NCI-H748 treated with DMSO at 0.1 percent for 48 hours (cell line): ENCODE results near the gene MBD1.
"Not testable (repeated sequence)": the region's sequence is repeated elsewhere in the genome, so short reads cannot be mapped to it uniquely, and the experiment has no call there.

Experiments used
- DNase-seq: peaks from one replicate; lab custom pipeline; 2025; lab: John Stamatoyannopoulos, UW

Gene MBD1

GRCh38 chr18:50281295-50281971, at the start of gene MBD1:
Gene MBD1, minus strand, starts transcription at chr18:50281523. Its CDS starts 1,531 bp downstream, at chr18:50279992.
- peak; percentile 92 for DNase-seq

- DNase-seq = no peak
Observed at GRCh38 chr18:50330176-50330575, 48.9 kb upstream of the MBD1 start.

- DNase-seq = no peak
Observed at GRCh38 chr18:50327983-50328382, 46.7 kb upstream of the MBD1 start.

- DNase-seq = no peak
Observed at GRCh38 chr18:50320719-50321118, 39.4 kb upstream of the MBD1 start.

GRCh38 chr18:50315100-50315871, 34.0 kb upstream of the MBD1 start:
- no peak for DNase-seq

- no peak for DNase-seq
Observed at GRCh38 chr18:50313873-50314460, 32.6 kb upstream of the MBD1 start.

GRCh38 chr18:50313031-50313607, 31.8 kb upstream of the MBD1 start:
- DNase-seq = no peak

GRCh38 chr18:50312296-50313030, 31.1 kb upstream of the MBD1 start:
- no peak for DNase-seq

- no peak for DNase-seq
Observed at GRCh38 chr18:50311650-50312049, 30.3 kb upstream of the MBD1 start.

- no peak for DNase-seq
Observed at GRCh38 chr18:50310080-50310479, 28.8 kb upstream of the MBD1 start.

- DNase-seq = not testable (repeated sequence)
Observed at GRCh38 chr18:50308851-50309250, 27.5 kb upstream of the MBD1 start.

GRCh38 chr18:50307738-50308470, 26.6 kb upstream of the MBD1 start:
- DNase-seq = peak; percentile 76

- no peak for DNase-seq
Observed at GRCh38 chr18:50307400-50307737, 26.0 kb upstream of the MBD1 start.

- no peak for DNase-seq
Observed at GRCh38 chr18:50306944-50307343, 25.6 kb upstream of the MBD1 start.

GRCh38 chr18:50301074-50301473, 19.8 kb upstream of the MBD1 start:
- no peak for DNase-seq

- DNase-seq = no peak
Observed at GRCh38 chr18:50299626-50300388, 18.5 kb upstream of the MBD1 start.

GRCh38 chr18:50298443-50299284, 17.3 kb upstream of the MBD1 start:
- no peak for DNase-seq

- peak; percentile 26 for DNase-seq
Observed at GRCh38 chr18:50297621-50298442, 16.5 kb upstream of the MBD1 start.

GRCh38 chr18:50293039-50293438, 11.7 kb upstream of the MBD1 start:
- DNase-seq = no peak
